Epithelial cell of esophagus (primary cell): ENCODE data around the gene CDH13.

Source experiments
- DNase-seq: peaks from one replicate; pipeline ENCODE4 v3.0.0; 2010; ENCODE audit warnings: low read depth
- H3K4me3 ChIP-seq: 2 replicates; pipeline ENCODE4 v1.5.1; 2011; ENCODE audit warnings: mild to moderate bottlenecking, low read length, control low read depth
- TF ChIP-seq, protein P1 (sequence below): IDR thresholded peaks from 2 replicates; pipeline ENCODE4 v1.5.1; 2011; ENCODE audit warnings: low read depth, mild to moderate bottlenecking, low read length, control low read depth, inconsistent platforms; ENCODE audit not compliant: insufficient read depth; ENCODE audit errors: missing control alignments

CDH13 gene

DNA sequence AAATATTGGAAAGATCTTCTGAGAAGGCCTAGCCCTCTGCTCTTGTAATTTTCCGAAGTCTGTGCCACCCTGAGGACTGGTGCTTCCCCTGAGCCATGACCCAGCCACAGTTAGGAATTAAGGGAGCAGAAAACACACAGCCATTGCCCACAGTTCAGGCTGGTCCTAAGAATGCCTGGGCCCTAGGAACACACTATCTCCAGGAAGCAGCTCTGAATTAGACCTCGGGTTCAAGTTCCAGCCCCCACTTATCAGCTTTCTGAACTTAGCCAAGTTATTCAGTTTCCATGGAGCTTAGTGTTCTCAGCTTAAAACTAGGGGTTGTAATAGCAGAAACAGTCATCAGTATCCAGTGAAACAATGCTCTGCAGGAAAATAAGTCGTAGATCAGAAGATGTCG, 56.0 kb downstream of the CDH13 start:
- H3K4me3 ChIP-seq = no peak overlapping the region
- TF ChIP-seq, protein P1, sequence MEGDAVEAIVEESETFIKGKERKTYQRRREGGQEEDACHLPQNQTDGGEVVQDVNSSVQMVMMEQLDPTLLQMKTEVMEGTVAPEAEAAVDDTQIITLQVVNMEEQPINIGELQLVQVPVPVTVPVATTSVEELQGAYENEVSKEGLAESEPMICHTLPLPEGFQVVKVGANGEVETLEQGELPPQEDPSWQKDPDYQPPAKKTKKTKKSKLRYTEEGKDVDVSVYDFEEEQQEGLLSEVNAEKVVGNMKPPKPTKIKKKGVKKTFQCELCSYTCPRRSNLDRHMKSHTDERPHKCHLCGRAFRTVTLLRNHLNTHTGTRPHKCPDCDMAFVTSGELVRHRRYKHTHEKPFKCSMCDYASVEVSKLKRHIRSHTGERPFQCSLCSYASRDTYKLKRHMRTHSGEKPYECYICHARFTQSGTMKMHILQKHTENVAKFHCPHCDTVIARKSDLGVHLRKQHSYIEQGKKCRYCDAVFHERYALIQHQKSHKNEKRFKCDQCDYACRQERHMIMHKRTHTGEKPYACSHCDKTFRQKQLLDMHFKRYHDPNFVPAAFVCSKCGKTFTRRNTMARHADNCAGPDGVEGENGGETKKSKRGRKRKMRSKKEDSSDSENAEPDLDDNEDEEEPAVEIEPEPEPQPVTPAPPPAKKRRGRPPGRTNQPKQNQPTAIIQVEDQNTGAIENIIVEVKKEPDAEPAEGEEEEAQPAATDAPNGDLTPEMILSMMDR = no peak
- DNase-seq = no peak

DNA sequence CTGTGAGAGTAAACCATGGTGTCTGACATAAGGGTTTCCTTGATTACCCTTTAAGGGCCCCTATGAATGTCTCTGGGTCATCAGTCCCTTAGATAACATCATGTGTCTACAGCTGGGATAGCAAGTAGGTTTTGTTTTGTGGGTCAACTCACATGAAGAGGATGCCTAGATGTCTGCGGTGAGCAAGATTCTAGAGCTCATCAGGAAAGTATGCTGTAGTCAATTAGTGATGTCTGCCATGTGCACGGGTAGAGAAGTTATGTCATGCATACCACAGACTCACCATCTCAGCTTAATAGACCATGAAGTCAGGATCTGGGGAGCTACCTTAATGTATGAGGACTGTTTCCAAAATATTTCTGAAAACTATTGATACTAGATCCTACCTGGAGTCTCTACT, 57.5 kb downstream of the CDH13 start:
- no peak overlapping the region for H3K4me3 ChIP-seq
- no peak for DNase-seq
- TF ChIP-seq, protein P1 = no peak

DNA sequence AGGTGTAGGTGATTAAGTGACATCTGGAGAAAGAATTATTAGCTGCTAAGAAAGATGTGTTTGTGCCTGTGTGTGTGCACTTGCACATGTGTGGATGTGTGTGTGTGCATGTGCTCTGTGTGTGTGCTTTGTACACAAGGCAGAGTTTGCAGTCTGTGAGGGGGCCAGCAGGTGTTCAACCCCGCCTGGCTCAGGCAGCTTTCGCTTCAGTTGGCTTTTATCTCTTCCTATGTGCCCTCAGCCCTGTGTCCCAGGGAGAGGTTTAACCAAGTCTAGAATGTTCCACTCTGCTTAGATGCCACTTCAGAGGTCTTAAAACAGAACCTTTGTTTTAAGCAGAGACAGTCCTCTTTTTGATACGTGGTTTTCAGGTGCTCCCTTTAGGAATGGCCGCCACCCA, 58.8 kb downstream of the CDH13 start:
- no peak for DNase-seq
- TF ChIP-seq, protein P1 = no peak
- H3K4me3 ChIP-seq = no peak overlapping the region

DNA sequence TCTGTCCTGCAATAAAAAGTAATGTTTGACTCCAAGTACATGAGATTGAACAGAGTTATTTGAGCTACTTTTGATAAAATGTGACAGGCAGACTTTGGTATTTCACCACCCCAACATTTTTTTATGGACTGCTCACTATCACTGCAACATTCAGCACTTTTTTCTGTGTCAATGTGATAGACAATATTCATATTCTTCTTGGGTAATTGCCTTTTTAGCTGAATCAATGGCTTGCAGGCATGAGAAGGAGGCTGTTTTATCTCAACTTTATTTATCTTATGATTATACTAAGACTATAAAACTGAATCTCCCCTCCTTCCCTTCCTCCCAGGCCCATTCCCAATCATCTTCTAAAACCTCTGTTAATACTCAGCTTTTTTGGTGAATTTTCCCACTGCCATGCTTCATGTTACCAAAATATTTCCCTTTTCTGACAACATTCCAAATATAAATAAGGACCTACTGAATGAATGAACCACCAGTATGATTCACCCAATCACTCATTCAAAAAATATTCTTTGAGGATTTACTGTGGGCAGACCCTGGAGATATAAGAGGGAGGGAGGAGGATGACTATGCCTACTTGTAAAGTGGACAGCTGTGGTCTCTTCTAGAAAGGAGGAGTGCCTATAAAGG, 67.6 kb downstream of the CDH13 start:
- DNase-seq = peak; percentile 35
- TF ChIP-seq, protein P1 = no peak

DNA sequence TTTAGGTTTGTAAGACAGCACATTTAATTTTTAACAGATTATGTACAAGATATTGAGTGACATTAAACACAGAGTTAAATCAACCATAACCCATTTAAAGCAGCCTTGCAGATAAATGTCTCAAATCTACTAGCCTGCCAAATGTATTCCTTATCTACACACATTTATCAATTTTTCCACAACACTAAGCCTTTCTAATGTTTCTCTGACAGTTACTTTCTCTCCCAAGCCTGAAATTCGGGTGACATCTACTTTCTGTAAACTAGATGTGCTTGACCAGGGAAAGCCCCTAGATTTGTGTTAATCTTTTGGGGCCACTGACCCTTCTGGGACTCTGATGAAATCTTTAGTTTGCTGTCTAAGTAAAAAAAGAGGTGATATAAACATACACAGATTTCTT, 69.0 kb downstream of the CDH13 start:
- no peak overlapping the region for H3K4me3 ChIP-seq
- DNase-seq = no peak
- TF ChIP-seq, protein P1 = no peak

More for the DNA sequence above, 67.6 kb downstream of the CDH13 start:
- H3K4me3 ChIP-seq = no peak overlapping the region

DNA sequence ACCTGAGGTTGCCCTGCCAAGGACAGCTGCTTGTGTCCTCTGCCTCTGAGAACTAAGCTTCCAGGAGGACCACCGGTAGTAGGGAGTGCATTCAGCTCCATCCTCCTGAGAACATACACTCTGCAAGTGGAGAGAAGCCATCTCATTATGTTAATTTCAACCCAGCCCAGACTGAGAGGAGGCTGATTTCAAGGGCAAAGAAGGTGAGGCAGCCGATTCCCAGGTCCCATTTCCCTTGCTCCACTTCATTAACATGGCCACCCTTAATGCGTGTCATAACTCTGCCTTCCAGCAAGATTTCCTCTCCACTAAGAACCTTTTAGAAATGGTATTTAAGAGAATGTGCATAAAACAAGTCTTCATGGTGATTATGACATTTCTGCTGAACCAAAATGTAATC, 72.5 kb downstream of the CDH13 start:
- no peak for DNase-seq
- TF ChIP-seq, protein P1 = no peak

DNA sequence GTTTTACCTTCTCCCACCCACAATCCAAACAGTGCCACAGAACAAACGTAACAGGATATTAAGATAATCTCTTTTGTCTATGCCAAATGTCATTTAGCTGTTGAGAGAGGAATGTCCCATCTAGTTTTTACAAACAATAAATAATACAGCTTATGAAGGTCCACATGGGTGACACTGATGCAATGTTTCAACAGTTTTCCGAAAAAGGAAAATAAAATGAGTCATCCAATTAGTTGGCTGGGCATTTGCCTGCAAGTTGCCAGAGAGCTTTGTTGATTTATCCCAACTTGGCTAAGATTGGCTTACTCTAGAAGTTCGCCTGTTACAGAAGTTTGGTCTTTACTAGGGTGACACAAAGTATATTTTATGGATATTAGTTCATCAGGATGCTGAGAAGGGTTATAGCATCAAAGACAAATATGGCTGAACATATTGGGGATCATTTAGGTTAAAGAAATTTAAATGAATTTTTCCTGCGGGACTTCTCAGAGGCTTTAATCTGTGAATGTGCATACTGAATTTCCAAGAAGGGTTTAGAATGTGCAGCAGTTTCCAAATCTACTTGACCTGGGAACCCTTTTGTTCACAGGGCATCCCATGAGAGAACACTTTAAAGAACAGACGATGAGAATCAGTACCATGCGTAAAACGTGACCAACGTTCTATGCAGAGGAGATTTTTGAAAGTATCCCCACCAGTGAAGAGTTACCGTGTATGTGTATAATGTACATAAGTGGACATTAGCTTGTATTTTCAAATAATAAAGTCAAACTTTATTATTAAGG, 73.1 kb downstream of the CDH13 start:
- DNase-seq = peak; percentile 82
- TF ChIP-seq, protein P1 = no peak

More for the DNA sequence above, 72.5 kb downstream of the CDH13 start:
- H3K4me3 ChIP-seq = no peak overlapping the region

More for the DNA sequence above, 73.1 kb downstream of the CDH13 start:
- H3K4me3 ChIP-seq = no peak overlapping the region
